Activated CD4-positive, CD25-positive, alpha-beta regulatory T cell treated with anti-CD3 and anti-CD28 coated beads, Interleukin-2, amount 50 U/mL, for 72 hours (primary cell): ENCODE data around the gene SPATS2.
"Not testable (repeated sequence)": the region's sequence is repeated elsewhere in the genome, so short reads cannot be mapped to it uniquely, and the experiment has no call there.

ENCODE experiments used
- DNase-seq: peaks from one replicate; pipeline ENCODE4 v3.0.0; 2021

Gene SPATS2

DNA sequence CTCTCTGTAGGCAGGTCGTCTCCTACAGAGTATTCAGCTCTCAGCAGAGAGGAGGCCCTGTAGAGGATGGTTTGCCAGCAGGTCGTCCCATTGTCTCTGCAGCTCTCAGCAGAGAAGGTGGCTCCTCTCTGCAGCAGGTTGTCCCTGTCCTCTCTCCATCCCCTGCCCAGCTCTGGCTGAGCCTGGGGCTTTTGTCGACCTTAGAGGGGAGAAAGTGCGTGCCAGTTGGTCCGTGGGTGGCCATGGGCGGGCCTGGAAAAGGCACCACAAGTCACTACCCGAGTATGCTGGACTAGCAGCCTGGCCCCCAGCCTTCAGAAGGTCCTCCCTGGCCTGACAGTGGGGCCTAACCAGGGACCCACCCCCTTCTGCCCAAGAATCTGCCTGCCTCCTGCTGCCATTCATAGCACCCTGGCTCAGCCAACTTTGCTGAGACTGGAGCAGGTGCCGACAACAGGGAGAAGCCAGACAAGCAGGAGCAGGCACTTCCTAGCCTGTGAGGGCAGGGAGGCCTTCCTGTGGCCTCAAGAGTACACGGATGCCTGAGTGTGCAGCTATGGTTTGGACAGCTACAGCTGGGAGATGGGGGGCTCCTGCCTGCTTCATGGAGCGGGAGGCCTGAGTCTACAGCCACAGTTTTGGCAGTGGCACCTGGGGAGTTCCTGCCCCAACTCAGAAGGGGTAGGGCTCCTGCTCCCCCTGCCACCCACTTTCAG is 111.8 kb downstream of the SPATS2 start:
- no peak for DNase-seq

DNA sequence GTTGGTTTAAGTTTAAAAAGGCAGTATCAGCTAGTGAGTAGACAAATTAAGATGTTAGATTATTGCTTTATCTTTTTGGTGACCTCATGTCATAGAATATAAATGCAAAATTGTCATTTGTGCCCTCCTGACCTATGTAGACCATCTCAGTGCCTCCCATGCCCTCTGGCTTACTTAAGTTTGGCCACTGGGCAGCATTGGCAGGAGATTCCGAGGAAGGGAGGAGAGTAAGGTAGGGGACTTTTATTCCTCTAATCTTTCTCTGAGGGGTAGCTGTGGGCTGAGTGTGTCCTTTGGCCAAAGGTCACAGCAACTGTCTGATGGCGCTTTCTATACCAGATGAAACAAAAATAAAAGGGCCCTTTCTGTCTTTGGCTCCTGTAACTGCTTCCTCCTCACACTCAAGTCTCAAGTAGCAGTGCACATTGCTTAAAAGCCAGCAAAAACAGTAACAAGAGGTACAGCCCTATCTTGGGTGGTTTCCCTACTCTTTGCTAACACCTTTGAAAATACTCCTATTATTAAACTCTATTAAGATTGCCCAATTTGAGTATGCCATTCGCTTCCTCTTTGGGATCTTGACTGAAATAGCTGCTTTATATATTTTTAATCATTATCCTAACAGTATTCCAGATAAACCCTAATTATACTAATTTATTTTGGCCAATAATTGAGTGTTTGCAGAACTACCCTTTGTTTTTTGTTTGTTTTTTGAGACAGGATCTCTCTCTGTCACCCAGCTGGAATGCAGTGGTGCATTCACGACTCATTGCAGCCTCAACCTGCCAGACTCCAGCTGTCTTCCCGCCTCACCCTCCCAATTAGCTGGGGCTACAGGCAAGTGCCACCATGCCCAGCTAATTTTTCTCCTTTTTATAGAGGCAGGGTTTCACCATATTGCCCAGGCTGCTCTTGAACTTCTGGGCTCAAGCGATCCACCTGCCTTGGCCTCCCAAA is 115.1 kb downstream of the SPATS2 start:
- no peak for DNase-seq

DNA sequence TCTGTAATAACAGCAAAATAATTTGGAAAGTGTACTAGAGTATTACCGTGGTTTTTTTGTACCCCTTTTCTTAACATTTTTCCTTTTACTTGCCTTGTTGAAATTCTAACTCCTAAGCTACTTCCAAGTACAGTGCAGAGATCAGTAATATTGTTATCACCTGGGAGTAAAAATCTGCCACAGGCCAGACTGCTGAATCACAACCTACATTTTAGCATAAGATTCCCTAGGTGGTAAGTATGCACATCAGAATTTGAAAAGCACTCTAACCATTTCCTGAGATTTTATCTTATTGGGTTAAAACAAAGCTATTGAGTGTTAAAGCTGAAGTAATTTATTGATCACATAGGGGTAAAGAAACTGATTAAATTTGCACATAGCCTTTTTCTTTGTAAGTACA is 116.4 kb downstream of the SPATS2 start:
- DNase-seq = no peak

DNA sequence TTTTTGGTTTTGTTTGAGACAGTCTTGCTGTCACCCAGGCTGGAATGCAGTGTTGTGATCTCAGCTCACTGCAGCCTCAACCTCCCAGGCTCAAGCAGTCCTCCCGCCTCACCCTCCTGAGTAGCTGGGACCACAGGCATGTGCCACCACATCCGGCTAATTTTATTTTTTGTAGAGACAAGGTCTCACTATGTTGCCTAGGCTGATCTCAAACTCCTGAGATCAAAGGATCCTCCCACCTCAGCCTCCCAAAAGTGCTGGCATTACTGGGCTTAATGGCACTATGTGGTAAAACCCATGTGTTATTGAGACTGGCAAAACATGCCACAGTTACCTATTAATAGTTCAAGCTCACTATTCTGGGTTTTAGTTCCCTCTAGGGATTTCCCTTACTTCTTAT is 120.3 kb downstream of the SPATS2 start:
- no peak for DNase-seq

DNA sequence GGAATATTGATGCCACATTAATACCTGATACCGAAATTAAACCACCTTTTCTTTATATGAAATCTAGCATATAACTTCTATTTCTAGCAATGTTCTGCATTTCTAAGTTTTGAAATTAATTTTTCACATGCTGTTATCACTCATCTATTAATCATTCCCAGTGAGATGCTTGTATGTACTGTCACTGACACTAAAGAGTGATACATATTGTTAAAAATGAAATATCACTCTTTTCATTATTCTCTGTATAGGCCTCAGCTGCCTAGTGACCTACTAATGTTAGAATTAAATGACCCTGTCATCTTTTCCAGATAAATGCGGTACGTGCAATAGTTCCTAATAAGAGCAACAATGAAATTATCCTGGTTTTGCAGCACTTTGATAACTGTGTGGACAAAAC is 121.9 kb downstream of the SPATS2 start:
- DNase-seq = no peak

DNA sequence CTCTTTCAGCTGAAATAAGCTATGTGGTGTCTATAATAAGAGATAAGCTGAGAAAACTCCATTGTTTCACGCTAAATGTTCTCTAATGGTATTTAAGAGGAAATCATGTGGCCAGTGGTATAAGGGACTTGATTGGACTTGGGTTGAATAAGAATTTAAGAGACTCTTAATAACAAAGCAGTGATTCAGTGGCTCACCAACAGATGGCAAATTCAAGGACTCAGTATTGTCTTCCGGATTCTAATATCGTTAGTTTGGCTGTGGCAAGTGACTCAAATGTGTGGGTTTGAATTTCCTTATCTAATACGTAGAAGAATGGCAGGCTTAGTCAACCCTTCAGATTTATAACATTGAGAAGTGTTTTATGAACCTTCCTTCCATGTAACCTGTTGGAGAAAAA is 122.5 kb downstream of the SPATS2 start:
- no peak for DNase-seq

DNA sequence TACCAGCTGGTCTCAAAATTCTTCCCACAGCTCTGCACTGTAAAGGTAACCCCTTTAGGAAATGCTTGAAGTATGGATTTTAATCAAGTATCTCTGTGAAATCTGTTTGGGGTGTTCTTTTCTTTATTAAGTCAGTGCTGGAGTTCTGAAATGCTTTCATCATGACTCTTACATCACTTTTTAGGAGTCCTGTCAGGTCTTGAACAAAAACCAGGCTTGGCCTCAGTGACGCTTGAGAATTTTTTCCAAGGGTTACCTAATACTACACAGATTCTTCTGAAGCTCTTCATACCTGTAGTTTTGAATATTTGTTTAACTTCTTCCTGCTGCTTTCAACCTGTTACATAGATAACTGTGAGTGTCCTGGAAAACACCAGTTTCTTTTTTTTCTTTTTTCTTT is 124.6 kb downstream of the SPATS2 start:
- no peak for DNase-seq

DNA sequence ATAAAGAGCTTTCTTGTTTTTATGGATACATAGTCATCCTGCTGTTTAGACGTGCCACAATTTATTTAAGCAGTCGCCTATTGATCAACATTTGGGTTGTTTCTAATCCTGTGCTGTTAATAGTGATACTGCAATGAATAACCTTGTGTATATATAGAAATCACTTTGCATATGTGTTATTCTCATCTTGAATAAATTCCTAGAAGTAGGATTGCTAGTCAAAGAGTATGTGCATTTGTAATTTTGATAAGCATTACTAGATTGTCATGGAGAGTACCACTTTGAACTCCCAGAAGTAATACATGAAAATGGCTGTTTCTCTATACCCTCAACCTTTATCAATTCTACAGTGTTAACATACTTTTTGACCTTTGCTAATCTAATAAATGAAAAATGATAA is 126.6 kb downstream of the SPATS2 start:
- DNase-seq = no peak

DNA sequence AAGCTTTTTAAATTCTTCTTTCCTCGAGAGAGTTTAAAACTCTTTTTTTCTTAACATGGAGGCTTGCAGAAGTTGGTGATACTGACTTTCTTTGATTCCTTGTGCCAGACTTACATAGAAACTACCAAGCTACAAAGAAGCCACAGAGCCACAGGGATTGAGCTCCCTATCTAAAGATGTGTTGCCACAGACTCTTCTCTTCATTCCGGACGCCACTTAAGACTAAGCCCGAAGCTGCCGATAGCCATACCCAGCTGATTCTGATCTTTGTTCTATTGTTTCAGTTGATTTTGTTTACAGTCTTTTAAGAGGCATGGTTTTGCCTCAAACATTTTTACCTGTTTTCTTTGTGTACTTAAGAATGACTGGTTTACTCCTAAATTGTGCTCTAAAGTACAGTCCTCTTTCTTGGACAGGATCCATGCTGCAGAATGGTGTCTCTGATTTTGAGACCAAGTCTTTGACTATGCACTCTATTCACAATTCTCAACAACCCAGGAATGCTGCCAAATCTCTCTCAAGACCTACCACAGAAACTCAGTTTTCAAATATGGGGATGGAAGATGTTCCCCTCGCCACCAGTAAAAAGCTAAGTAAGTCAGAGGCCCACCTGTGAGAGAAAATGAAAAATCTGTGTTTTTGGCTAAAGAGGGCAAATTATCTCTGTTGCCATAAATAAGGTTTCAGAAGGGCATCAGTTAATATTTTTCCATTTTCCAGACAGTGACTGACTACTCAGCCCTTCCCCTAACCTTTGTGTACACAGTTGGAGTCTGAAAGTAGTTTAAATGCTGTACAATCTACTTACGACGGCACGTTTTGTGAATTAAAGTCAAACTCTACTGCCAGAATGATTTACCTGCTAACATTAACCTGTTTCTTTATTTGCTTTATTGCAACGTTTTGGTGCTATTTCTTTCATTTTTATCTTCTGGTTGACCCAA is 129.4 kb downstream of the SPATS2 start:
- no peak for DNase-seq

DNA sequence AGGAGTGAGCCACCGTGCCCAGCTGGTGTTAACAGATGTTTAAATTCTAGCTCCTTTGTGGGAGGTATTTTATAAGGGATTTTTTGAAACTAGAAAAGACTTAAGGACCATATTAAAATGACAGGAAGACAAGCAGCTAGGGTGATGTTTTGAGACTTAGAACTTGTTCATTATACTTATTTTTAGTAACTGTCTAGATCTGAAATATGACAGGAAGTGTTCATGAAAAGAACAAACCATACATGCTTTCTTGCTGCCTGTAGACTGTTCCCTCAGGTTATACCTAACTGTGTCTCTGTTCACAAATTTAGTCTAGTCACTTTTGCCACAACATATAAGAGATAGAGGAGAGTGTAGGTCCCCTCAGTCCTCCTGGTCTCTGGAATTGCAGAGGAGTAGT is 134.6 kb downstream of the SPATS2 start:
- DNase-seq = no peak

DNA sequence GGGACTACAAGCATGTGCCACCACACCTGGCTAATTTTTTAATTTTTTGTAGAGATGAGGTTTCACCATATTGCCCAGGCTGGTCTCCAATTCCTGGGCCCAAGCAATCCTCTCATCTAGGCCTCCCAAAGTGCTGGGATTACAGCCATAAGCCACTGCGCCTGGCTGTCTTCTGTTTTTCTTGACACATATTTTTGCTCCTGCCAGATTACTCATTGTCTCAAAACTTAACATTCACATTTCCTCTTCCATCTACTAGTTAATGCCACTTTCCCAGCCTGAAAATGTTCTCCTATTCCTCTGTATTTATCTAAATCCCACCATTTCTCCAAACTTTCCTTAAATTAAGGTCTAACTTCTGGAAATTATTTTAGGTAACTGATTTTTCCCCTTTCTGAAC is 135.3 kb downstream of the SPATS2 start:
- DNase-seq = no peak

DNA sequence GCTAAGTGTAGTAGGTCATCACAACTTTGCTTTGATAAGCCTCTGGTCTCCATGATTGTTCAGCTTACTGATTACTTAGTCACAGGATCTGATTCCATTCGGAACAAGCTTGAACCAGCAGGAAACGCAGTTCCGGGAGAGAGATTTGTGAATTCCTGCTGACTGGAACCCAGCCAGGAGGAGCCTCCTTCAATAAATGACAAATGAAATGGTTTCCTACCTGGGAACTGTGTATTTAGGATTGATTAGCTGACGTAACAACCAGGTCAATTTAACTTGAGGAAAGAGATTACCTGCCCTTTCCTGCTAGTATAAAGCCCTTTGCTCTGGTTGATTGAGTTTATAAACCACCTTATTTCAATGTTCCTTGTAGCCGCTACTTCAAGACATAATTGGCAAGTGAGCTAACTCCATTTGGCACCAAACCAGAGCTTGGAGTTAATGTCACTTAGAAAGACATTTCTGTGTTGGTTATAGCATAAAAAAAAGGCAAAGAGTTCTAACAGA is 136.5 kb downstream of the SPATS2 start:
- no peak for DNase-seq

DNA sequence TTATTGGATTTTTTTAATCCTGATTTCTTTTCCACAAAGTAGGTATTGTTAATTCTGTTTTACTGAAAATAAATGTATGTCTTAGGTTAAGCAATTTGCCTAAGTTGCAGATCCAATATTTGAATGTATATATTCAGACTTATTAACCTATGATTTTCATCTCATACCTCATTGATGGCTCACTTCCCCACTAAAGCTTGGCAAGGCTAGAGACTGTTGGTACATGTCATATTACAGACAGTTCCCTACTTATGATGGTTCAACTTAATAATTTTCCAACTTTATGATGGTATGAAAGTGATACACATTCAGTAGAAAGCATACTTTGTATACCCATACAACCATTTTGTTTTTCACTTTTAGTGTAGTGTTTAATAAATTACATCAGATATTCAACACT is 138.4 kb downstream of the SPATS2 start:
- no peak for DNase-seq

DNA sequence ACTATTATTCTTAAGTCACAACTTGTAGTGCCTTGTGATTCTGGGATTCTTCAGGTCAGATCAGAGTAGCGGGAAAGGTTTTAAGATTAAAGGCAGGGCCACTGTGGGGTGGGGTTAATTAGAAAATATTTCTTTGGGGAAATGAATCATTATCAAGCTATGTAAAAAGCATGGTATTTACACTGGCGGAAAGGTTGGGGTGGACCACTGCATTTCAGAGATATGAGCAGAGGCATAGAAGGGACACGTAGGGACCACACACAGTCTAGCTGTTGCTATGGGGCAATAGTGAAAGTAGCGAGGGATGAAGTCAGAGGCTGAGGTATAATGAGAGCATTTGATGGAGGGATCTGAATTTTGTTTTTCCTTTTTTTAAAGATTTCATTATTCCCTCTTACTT is 139.9 kb downstream of the SPATS2 start:
- no peak for DNase-seq

DNA sequence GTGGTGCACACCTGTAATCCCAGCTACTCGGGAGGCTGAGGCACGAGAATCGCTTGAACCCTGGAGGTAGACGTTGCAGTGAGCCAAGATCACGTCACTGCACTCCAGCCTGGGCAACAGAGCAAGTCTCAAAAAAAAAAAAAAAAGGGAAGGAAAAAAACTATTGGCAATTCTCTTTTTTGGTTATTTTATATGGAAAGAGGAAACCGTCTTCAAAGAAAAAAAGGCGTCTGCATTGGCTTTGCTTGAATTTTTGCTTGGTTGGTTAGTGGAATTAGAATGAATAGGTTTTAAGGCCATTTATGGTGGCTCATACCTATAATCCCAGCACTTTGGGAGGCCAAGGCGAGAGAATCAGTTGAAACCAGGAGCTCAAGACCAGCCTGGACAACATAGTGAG is 142.4 kb downstream of the SPATS2 start:
- not testable (repeated sequence) for DNase-seq

DNA sequence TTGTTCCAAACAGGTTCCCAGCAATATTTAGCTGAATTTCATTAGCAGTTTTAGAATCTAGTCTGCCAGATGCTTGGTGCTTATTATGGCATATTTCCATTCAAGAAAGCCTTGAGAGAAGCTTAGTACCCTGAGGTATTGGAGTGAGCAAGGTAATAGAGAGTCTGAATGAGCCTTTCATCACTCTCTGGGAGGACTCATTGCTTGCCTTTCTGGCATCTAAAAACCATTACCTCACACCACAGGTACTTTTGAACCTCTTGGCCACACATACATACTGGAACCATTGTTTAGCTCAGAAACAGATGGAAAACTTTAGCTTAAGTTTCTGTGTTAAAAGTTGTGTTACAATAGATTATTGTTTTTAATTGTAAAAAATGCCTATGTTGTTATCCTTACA is 144.1 kb downstream of the SPATS2 start:
- DNase-seq = no peak

DNA sequence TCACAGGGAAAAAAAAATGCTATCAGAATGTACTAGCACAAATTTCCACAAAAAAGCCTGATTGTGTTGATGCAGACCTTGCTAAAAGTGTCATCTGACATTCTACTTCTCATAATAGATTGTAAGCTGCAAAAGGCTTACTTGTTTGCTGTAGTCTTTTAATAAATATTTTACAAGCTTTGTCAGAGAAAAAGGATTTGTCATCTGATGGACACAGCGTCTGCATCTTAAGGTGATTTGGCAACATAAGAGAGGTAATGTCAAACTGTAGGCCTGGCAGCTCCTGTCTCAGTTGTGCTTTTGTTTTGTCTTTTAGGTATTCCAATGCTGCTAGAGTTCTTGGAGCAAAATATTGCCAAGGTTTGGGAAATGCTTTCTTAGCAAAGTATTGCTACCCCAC is 145.3 kb downstream of the SPATS2 start:
- DNase-seq = no peak

DNA sequence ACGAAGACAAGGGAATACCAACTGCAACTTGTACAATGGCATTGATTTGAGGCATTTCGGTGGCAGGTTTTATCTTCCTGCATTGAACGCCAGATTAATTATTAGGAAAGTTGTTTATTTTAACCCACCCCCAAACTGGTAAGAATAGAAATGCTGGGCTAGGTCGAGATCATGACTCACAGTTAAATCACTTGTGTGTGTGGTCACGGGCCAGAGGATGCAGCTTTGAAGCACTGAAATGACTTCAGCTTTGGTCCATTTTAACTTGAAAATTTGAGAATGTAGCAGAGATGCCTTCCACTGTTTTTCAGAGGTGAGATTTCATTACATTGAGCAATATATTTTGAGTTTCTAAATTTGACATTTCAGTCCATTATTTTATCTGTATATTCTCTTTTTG is 148.0 kb downstream of the SPATS2 start:
- no peak for DNase-seq

DNA sequence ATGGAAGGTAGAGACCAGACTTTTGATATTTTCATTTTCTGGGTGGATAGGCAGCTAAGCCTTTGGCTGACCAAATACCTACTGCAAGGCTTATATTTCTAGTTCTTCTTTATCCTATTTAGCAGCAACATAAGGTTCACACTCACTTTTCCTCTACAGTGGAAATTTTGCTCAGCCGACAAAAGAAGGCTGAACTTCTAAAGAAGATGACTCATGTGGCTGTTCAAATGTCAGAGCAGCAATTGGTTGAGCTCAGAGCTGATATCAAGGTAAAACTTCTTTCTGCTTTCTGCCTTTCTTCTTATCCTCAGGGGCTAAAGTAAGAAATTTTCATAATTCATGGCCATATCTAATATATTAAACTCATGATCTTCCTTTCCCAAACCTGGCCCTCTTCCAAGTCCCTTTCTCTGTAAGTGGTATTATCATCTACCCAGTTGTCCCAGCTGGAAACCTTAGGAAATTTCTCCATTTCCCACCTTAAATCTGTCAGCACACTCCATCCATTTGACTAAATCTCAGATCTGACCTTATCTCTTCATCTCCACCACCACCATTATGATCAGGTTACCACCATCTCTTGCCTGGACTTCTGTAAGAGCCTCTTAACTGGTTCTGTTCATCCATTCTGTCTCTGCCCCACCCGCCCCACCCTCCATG is 151.8 kb downstream of the SPATS2 start:
- no peak for DNase-seq

DNA sequence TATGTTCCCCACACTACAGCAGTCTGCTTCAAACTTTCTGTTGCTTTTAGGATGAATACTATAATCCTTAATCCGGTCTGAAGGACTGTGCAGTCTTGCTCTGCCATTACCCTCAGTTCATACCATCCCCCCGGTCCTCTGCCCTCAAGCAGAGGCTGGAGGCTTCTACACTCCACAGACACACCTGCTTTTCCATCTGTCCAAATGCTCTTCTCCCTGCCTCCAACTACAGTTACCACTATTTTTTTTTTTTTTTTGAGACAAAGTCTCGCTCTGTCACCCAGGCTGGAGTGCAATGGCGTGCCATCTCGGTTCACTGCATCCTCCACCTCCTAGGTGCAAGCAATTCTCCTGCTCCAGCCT is 152.3 kb downstream of the SPATS2 start:
- no peak for DNase-seq

DNA sequence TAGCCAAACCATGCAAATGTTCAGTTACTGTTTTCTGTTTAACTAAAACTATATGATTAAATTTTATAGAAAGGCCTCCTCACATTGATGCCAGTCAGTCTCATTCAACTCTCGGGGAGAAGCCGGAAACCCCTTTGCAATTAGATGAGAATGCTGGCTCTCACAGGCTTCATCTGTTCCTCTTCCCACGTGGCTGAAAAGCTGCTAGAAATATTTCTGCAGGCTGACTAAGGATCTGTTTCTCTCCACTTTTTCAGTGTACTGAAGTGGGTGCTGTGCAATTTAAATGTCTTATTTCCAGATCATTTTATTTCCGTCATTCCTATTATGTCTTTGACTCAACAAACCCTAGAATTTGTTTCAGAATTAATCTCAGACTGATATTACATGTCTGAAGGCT is 154.1 kb downstream of the SPATS2 start:
- no peak for DNase-seq

DNA sequence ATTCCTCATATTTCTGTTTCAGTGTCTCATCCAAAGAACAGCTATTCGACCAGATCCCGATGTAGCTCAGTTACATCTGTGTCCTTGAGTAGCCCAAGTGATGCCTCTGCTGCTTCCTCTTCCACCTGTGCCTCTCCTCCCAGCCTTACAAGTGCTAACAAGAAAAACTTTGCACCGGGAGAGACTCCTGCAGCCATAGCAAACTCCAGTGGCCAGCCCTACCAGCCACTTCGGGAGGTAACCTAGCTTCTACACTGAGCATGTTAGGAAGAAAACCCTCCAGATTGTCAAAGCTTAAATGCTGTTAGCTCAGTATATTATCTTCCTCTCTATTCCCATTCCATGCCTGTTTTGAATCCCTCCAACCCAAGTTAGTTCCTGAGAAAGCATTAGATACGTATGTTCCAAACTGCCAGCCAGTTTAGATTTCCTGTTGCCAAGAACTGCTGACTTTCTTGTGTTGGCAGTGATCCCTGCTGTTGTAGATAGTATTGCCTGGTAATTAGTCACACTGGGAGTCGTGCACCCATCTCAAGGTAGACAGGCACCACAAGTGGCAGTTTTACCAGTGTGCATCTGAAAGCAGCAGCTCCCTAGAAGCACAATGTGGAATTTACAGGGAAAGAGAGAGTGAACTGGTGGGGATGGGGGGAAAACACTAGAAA is 157.5 kb downstream of the SPATS2 start:
- no peak for DNase-seq
